SK-N-SH treated with all-trans-retinoic acid at 6 μM for 48 hours (cell line): ENCODE results near the gene GALNTL6.

Experiments
- ATAC-seq: fragments of 200-7000 bp; cut with Tn5 transposase; 3 replicates; pipeline ENCODE4 v1.9.1; 2020; ENCODE audit warnings: mild to moderate bottlenecking, moderate library complexity
- ARNTL ChIP-seq: fragments of 450-650 bp; formaldehyde crosslinking; IDR thresholded peaks from 2 replicates; pipeline ENCODE4 v1.5.0; 2020; ENCODE audit warnings: low read depth, mild to moderate bottlenecking, moderate library complexity, borderline replicate concordance
- BACH2 ChIP-seq: fragments of 250-450 bp; sonication (Bioruptor Pico); IDR thresholded peaks from 2 replicates; pipeline ENCODE4 v1.9.0; 2021; ENCODE audit warnings: mild to moderate bottlenecking, borderline replicate concordance
- CSDC2 ChIP-seq: fragments of 250-450 bp; sonication (Bioruptor Pico); IDR thresholded peaks from 2 replicates; pipeline ENCODE4 v1.5.0; 2020; ENCODE audit warnings: mild to moderate bottlenecking, moderate library complexity
- ESRRG ChIP-seq: fragments of 250-450 bp; sonication (Bioruptor Pico); IDR thresholded peaks from 2 replicates; pipeline ENCODE4 v1.6.1; 2021; ENCODE audit warnings: mild to moderate bottlenecking
- GLIS3 ChIP-seq: fragments of 250-450 bp; sonication (Bioruptor Pico); IDR thresholded peaks from 2 replicates; pipeline ENCODE4 v1.5.0; 2020; ENCODE audit warnings: mild to moderate bottlenecking, moderate library complexity
- ISL1 ChIP-seq: fragments of 250-450 bp; sonication (Bioruptor Pico); IDR thresholded peaks from 2 replicates; pipeline ENCODE4 v2.1.2; 2022; ENCODE audit warnings: mild to moderate bottlenecking, moderate library complexity
- OSR1 ChIP-seq: fragments of 250-450 bp; sonication (Bioruptor Pico); IDR thresholded peaks from 2 replicates; pipeline ENCODE4 v1.8.0; 2022; ENCODE audit warnings: moderate library complexity, mild to moderate bottlenecking, inconsistent platforms
- PATZ1 ChIP-seq: fragments of 250-450 bp; sonication (Bioruptor Pico); IDR thresholded peaks from 2 replicates; pipeline ENCODE4 v1.8.0; 2020; ENCODE audit warnings: mild to moderate bottlenecking, moderate library complexity, borderline replicate concordance
- POU6F1 ChIP-seq: fragments of 250-450 bp; sonication (Bioruptor Pico); IDR thresholded peaks from 2 replicates; pipeline ENCODE4 v1.8.0; 2021; ENCODE audit warnings: low read depth, mild to moderate bottlenecking, moderate library complexity, borderline replicate concordance
- PPARA ChIP-seq: fragments of 250-450 bp; sonication (Bioruptor Pico); IDR thresholded peaks from 2 replicates; pipeline ENCODE4 v1.5.0; 2020; ENCODE audit warnings: mild to moderate bottlenecking, borderline replicate concordance
- RARB ChIP-seq: fragments of 250-450 bp; sonication (Bioruptor Pico); IDR thresholded peaks from 2 replicates; pipeline ENCODE4 v1.8.0; 2021; ENCODE audit warnings: mild to moderate bottlenecking, moderate library complexity
- SNAI2 ChIP-seq: fragments of 250-450 bp; sonication (Bioruptor Pico); IDR thresholded peaks from 2 replicates; pipeline ENCODE4 v1.5.0; 2020; ENCODE audit warnings: mild to moderate bottlenecking, moderate library complexity
- TCF4 ChIP-seq: fragments of 250-450 bp; sonication (Bioruptor Pico); IDR thresholded peaks from 2 replicates; pipeline ENCODE4 v1.8.0; 2021; ENCODE audit warnings: mild to moderate bottlenecking, moderate library complexity, borderline replicate concordance
- TOX ChIP-seq: fragments of 250-450 bp; sonication (Bioruptor Pico); IDR thresholded peaks from 2 replicates; pipeline ENCODE4 v1.8.0; 2021; ENCODE audit warnings: mild to moderate bottlenecking, moderate library complexity, borderline replicate concordance
- TSHZ2 ChIP-seq: fragments of 250-450 bp; sonication (Bioruptor Pico); IDR thresholded peaks from 2 replicates; pipeline ENCODE4 v1.5.0; 2020; ENCODE audit warnings: mild to moderate bottlenecking, moderate library complexity
- ZC3H10 ChIP-seq: fragments of 250-450 bp; sonication (Bioruptor Pico); IDR thresholded peaks from 2 replicates; pipeline ENCODE4 v1.5.1; 2021; ENCODE audit warnings: mild to moderate bottlenecking, moderate library complexity
- ZFP3 ChIP-seq: fragments of 250-450 bp; sonication (Bioruptor Pico); IDR thresholded peaks from 2 replicates; pipeline ENCODE4 v1.5.0; 2020; ENCODE audit warnings: mild to moderate bottlenecking, moderate library complexity
- ZFP30 ChIP-seq: fragments of 450-650 bp; formaldehyde crosslinking; IDR thresholded peaks from 2 replicates; pipeline ENCODE4 v1.5.0; 2022; ENCODE audit warnings: mild to moderate bottlenecking, moderate library complexity
- ZNF565 ChIP-seq: fragments of 450-650 bp; formaldehyde crosslinking; conservative IDR thresholded peaks from 2 replicates; pipeline ENCODE4 v1.5.0; 2020; ENCODE audit warnings: low read depth, mild to moderate bottlenecking, moderate library complexity
- ZNF70 ChIP-seq: fragments of 450-650 bp; formaldehyde crosslinking; IDR thresholded peaks from 2 replicates; pipeline ENCODE4 v1.5.0; 2020; ENCODE audit warnings: mild to moderate bottlenecking, moderate library complexity
- ZNF8 ChIP-seq: fragments of 450-650 bp; formaldehyde crosslinking; IDR thresholded peaks from 2 replicates; pipeline ENCODE4 v1.5.0; 2020; ENCODE audit warnings: mild to moderate bottlenecking, moderate library complexity
- TF ChIP-seq, protein P1 (sequence below): fragments of 250-450 bp; sonication (Bioruptor Pico); IDR thresholded peaks from 2 replicates; pipeline ENCODE4 v1.5.1; 2020; ENCODE audit warnings: low read depth, mild to moderate bottlenecking, moderate library complexity
- TF ChIP-seq, protein P2 (sequence below): fragments of 250-450 bp; sonication (Bioruptor Pico); IDR thresholded peaks from 2 replicates; pipeline ENCODE4 v1.5.1; 2021; ENCODE audit warnings: mild to moderate bottlenecking, moderate library complexity

The GALNTL6 gene

DNA sequence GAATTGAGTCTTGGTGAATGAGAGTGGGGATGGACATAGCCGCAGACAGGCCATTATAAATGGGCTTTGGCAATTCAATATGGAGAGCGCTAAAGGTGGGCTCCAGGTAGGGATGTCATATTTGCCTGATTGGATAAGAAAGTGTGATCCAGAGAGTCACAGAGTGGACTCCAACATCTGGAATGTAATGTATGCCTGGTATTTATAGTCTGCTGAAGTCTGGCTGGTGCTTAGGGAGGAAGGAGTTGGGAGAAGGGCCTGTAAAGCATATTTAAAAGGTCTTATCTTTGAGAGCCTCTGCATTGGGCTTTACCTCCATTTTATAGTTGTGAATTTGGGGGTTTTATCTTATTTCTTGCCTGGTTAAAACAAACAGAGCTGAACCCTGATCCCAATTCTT is 153.2 kb downstream of the GALNTL6 start:
- no peak for TF ChIP-seq ZNF70
- TF ChIP-seq OSR1 (CRISPR knock-in tag), result no peak
- no peak for TF ChIP-seq TSHZ2 (CRISPR knock-in tag)
- no peak for TF ChIP-seq ZFP30 (CRISPR knock-in tag)
- no peak for TF ChIP-seq RARB (CRISPR knock-in tag)
- TF ChIP-seq, protein P1, sequence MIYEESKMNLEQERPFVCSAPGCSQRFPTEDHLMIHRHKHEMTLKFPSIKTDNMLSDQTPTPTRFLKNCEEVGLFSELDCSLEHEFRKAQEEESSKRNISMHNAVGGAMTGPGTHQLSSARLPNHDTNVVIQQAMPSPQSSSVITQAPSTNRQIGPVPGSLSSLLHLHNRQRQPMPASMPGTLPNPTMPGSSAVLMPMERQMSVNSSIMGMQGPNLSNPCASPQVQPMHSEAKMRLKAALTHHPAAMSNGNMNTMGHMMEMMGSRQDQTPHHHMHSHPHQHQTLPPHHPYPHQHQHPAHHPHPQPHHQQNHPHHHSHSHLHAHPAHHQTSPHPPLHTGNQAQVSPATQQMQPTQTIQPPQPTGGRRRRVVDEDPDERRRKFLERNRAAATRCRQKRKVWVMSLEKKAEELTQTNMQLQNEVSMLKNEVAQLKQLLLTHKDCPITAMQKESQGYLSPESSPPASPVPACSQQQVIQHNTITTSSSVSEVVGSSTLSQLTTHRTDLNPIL (CRISPR knock-in tag), result no peak
- TF ChIP-seq ZNF565 (CRISPR knock-in tag), result no peak
- no peak for TF ChIP-seq GLIS3 (CRISPR knock-in tag)
- no peak for TF ChIP-seq ARNTL
- no peak for TF ChIP-seq ZFP3 (CRISPR knock-in tag)
- no peak for TF ChIP-seq PPARA (CRISPR knock-in tag)
- no peak for TF ChIP-seq ZC3H10
- TF ChIP-seq TCF4 (CRISPR knock-in tag), result no peak
- no peak for TF ChIP-seq SNAI2 (CRISPR knock-in tag)
- TF ChIP-seq TOX, result no peak
- TF ChIP-seq, protein P2, sequence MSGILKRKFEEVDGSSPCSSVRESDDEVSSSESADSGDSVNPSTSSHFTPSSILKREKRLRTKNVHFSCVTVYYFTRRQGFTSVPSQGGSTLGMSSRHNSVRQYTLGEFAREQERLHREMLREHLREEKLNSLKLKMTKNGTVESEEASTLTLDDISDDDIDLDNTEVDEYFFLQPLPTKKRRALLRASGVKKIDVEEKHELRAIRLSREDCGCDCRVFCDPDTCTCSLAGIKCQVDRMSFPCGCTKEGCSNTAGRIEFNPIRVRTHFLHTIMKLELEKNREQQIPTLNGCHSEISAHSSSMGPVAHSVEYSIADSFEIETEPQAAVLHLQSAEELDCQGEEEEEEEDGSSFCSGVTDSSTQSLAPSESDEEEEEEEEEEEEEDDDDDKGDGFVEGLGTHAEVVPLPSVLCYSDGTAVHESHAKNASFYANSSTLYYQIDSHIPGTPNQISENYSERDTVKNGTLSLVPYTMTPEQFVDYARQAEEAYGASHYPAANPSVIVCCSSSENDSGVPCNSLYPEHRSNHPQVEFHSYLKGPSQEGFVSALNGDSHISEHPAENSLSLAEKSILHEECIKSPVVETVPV, result no peak
- TF ChIP-seq PATZ1 (CRISPR knock-in tag), result no peak
- no peak for TF ChIP-seq ISL1
- TF ChIP-seq ZNF8 (CRISPR knock-in tag), result no peak
- TF ChIP-seq CSDC2 (CRISPR knock-in tag), result no peak
- ATAC-seq, result no peak

DNA sequence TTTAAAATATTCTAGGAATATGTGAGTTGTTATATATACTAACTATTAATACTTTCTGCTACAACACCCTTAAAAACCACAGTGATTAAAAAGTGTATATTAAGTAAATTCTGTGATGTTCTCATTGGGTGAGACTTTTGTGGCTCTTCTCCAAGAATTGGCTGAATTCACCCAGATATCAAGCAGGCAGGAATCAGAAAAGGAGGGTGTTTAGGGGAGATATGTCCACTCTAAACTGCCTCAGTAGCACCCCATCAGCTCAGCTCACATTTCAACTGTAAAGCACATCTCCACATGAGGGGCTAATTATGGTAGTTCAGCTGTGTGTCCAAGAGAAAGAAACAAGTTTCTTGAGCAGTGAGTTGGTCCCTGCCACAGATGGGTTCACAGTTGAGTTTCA is 165.0 kb downstream of the GALNTL6 start:
- ATAC-seq, result no peak
- TF ChIP-seq ISL1, result no peak
- TF ChIP-seq ZFP3 (CRISPR knock-in tag), result no peak
- TF ChIP-seq TCF4 (CRISPR knock-in tag), result no peak
- no peak for TF ChIP-seq BACH2
- TF ChIP-seq ESRRG (CRISPR knock-in tag), result no peak
- no peak for TF ChIP-seq PATZ1 (CRISPR knock-in tag)
- no peak for TF ChIP-seq PPARA (CRISPR knock-in tag)
- TF ChIP-seq ZC3H10, result no peak
- TF ChIP-seq, protein P2, result no peak
- TF ChIP-seq ZFP30 (CRISPR knock-in tag), result no peak
- TF ChIP-seq CSDC2 (CRISPR knock-in tag), result no peak
- no peak for TF ChIP-seq GLIS3 (CRISPR knock-in tag)
- TF ChIP-seq RARB (CRISPR knock-in tag), result no peak
- TF ChIP-seq OSR1 (CRISPR knock-in tag), result no peak
- no peak for TF ChIP-seq ZNF565 (CRISPR knock-in tag)
- no peak for TF ChIP-seq POU6F1
- TF ChIP-seq ZNF8 (CRISPR knock-in tag), result no peak
- no peak for TF ChIP-seq ZNF70
- TF ChIP-seq ARNTL, result no peak
